H54 (cell line): ENCODE results near the gene MTERF2.
A peak's percentile ranks its signal among the peaks of the same experiment; 100 is the strongest.

Experiments
- DNase-seq: peaks from one replicate; pipeline ENCODE4 v3.0.0; 2011; ENCODE audit warnings: low spot score, mixed read lengths; ENCODE audit not compliant: insufficient read length
- FAIRE-seq: peaks from 3 replicates; lab custom pipeline; 2011; peaks lifted over from hg19 to GRCh38; lab: Jason Lieb, UNC
- POLR2A ChIP-seq: IDR thresholded peaks from 2 replicates; pipeline ENCODE4 v1.6.1; 2011; ENCODE audit warnings: low read depth, mild to moderate bottlenecking, low read length

MTERF2 gene

DNA sequence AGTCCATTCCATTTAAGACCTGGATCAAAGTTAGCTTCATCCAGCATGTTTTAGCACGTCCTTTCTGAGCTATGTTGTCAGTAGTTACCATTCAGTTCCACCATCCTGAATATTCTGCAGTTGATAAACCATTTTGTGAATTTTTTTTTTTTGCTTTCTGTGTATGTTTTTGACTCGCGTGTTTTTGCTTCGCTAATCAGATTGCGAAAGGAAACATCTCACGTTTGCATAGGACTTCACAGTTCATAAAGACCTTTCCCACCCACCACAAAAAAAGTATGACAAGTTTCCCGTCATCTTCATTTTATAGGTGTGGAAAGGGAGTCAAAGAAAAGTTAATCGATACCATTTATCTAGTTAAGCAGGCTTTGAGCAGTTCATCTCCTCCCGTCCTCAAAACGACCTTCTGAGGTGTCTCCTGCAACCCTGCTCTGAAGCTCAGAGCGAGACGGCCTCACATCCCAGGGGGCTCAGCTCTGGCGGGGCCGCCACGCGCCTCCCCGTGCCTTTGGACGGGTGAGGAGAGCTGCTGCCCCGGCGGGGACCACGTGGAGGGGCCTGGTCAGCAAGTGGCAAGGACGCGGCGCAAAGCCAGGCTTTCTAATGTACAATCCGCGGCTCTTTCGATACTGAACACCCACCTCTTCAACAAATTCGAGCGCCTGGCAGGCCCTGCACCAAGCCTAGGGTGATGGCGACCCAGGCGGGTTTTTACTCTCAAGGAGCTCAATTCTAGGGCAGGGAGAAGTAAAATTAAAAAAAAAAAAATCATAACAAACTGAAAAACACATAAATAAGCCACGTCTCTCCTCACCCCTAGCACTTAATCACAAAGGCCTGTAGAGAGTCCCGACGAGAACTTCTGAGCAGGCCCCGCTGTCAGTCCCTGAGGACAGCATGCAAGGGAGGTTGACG is 32.2 kb downstream of the MTERF2 start:
- DNase-seq: no peak
- peak; percentile 30 for FAIRE-seq
- no peak for TF ChIP-seq POLR2A

DNA sequence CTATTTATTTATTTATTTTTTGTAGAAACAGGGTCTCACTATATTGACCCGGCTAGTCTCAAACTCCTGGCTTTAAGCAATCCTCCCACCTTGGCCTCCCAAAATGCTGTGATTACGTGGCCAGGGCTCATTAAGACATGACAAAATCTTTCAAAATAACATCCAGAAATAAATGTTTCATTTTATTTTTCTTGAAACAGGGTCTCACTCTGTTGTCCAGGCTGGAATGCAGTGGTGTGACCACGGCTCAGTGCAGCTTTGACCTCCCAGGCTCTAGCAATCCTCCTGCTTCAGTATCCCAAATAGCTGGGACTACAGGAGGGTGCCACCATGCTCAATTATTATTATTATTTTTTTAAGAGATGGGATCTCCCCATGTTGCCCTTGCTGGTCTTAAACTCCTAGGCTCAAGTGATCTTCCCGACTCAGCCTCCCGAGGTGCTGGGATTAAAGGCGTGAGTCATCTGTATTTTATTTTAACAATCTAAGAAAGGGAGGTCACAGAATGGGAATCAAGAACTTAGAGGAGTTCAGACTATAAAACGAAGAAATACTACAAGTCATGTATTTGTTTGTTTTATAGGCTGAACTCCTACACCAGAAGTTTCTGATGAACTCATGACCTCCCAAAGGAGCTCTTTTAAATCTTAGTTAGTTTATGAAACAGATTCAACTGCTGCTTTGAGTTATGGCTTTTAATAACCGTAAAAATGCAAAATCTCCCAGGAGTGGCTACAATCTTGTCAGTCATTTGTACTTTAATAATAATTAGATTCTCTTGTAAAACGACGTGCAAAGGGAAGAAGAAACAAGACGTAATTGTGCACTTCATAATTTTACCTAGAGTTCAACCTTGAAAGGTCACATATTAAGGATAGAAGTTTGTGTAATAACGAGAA is 33.3 kb downstream of the MTERF2 start:
- DNase-seq (no peak), FAIRE-seq (no peak)
- TF ChIP-seq POLR2A: no peak

DNA sequence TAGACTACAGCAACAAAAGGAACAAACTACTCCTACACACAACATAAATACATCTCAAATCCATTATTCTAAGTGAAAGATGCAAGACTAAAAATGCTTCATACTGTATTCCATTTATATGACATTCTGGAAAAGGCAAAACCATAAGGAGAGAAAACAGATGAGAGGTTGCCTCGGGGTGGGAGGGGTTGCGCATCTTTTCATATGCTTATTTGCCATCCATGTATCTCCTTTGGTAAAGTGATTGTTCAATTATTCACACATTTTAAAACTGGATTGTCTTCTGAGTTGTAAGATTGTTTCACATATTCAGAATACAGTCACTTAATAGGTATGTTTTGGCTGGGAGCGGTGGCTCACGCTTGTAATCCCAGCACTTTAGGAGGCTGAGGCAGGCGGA is 36.4 kb downstream of the MTERF2 start:
- FAIRE-seq (no peak), DNase-seq (no peak)
- no peak for TF ChIP-seq POLR2A

DNA sequence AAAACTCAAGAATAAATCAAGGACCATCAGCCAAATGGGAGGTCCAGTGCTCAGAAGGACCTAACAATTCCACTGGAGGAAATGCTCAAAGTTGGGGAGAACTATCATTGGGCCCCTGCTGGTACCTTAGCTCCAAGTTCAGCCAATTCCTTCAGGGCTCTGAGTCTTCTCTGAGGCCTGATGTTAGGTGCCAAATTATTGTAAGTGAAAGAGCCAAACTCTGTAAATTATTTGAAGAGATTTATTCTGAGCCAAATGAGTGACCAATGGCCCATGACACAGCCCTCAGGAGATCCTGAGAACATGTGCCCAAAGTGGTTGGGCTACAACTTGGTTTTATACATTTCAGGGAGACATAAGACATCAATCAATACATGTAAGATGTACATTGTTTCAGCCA is 39.5 kb downstream of the MTERF2 start:
- TF ChIP-seq POLR2A: no peak
- no peak for DNase-seq
- no peak for FAIRE-seq

DNA sequence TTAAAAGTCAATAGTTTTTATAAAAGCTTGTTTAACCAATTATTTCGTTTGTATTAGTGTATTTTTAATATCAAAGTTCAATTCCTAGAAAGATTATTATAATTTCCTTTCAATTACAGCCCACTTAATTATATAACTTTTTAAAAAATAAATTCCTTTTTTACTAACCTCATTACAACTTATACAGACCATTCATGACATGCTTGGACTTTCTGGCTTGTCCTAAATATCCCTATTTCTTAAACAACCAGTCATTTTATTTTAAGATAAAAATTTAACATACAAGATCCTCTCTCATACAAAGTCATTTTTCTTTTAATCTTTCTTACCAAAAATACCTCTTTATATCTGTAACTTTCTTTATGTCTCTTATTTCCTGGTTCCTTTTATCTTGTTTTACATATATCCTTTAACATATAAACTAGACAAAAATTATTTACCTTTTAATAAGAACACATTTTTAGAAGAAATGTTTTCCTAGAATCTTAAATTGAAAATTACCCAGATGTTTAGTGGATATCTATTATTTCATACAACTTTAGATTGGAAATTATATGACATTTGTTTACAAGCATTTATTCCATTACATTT is 41.6 kb downstream of the MTERF2 start:
- no peak for TF ChIP-seq POLR2A
- FAIRE-seq (no peak), DNase-seq (no peak)

DNA sequence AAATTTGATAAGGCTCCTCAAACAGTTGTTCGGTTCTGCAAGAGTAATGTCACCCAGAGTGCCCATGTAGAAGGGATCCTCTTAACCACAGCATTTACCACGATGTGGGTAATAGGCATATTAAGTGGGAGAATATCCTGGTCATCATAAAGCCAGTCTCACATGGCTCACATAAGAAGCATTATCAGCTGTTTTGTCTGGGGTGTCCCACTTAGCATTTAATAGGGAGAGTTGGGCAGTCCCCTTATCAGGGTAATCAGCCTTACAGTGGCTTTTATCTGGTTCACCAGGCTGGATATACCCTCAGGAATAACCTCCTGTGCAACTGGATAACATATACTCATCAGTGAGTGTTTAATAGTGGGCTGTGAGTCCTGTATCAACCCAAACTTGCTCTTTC is 44.2 kb downstream of the MTERF2 start:
- DNase-seq: no peak
- no peak for FAIRE-seq
- no peak for TF ChIP-seq POLR2A

DNA sequence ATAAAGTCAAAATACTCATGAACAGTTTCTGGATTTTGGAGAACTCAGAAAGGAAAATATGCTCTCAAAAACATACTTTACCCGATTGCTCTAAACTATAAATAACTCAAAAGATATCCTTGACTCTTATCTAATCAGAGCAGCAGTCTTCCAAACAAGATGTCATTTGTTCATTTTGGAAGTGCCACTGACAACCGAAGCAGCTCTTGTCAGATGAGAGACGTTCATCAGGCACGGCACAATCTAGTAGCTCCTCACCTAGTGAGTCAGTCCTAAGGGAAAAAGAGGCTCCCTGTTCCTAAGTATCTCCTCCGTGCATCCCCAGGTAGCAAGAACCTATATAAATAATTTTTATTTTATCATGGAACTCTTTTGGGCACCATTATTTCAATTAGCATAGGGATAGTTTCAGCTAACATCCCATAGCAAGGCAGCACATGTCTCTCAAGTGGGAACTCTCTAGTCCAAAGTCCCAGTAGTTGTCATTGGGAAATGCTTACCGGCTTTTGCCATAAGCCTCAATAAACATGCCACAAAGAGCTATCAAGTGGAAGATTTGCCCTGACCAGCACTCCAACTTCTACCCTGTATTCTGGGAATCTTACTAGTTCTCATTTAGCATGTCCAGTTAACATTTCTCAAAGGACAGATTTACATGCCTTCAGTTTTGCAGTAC is 45.3 kb downstream of the MTERF2 start:
- no peak for TF ChIP-seq POLR2A
- DNase-seq (no peak), FAIRE-seq (no peak)

DNA sequence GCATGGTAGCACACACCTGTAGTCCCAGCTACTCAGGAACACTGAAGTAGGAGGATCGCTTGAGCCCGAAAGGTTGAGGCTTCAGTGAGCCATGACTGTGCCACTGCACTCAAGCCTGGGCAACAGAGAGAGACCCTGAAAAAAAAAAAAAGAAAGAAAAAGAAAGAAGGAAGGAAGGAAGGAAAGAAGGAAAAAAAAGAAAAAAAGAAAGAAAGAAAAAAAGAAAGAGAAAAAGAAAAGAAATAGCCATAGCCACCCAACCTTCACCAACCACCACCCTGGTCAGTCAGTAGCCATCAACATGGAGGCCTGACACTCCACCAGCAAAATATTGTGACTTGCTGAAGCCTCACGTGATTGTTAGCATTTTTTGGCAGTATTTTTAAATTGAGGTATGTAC is 52.7 kb downstream of the MTERF2 start:
- no peak for TF ChIP-seq POLR2A
- FAIRE-seq: no peak
- no peak for DNase-seq
